GM19328 (cell line): ENCODE measurements around the gene RAB5IF.
"Not testable (repeated sequence)": the region's sequence is repeated elsewhere in the genome, so short reads cannot be mapped to it uniquely, and the experiment has no call there.

Source experiments
- ATAC-seq: cut with Tn5 transposase; IDR thresholded peaks from one replicate; pipeline ENCODE4 v1.9.1; 2021; ENCODE audit warnings: mild to moderate bottlenecking, moderate library complexity; ENCODE audit not compliant: unreplicated experiment

The RAB5IF gene

DNA sequence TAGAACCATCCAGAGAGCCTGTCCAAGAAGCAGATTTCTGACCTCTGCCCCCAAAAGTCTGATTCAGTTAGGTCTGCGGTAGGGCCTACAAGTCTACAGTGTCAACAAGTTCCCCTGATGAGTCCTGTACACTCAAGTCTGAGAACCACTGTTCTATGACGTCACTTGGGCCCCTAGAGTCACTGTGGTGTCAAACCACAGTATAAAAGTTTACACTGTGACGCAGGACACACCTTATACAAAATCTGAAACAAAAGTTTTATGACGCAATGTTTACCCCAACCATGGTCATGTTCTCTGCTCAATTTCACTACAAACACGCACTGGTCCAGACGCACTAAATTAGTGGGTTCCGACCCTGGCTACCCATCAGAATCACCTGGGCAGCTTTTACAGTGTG is 22.5 kb downstream of the RAB5IF start:
- ATAC-seq = no peak

DNA sequence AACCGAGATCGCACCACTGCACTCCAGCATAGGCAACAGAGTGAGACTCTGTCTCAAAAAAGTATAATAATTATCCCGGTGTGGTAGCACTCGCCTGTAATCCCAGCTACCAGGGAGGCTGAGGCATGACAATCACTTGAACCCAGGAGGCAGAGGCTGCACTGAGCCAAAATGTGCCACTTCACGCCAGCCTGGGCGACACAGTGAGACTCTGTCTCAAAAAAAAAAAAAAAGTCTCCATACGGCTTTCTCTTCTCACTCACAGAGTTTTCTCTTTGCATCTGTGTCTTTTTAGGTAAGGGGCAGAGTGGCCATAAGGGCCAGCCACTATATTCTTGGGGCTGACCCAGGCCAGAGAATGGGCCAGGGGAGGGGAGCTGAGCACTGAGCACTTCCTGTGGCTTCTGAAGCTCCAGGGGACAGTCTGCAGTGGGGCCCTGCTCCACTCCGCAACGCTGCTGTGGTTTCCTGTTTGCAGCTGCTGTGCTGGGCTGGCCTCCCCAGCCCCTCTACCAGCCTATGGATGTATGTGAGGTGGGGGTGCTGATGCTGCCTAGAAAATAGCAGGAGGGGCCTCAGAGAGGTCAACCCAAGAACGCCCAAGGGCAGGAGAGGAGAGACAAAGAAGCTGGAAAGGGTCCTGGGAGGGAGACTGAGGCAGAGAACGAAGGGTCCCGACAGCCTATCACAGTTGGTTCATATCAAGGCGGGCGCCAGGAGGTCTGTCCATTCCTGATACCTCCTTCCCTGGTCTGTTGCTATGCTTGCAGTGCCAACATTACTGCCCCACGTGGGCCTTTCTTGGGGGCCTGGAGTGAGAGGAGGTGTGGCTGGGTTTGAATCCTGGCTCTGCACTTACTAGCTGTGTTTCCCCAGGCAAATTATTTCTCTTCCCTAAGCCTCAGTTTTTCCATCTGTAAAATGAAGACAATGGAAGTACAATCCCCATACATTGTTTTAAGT is 24.4 kb downstream of the RAB5IF start:
- no peak for ATAC-seq

DNA sequence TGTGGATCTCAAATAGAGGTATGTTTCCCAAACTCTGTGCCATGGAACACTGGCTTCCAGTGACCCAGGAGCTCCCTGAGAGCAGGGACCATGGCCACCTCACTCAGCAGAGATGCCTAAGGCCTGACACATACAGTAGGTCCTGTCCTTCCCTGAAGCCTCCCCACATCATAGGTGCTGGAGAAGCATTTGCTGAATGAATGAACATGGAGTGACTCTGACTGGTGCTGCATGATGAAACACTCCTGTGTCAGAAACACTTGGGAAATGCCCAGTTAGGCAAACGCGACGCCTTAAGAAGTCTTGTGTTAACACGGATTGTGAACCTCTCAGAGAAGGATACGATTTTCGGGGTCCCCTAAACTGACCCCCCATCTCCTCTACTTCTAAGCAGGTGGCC is 26.1 kb downstream of the RAB5IF start:
- ATAC-seq = no peak

DNA sequence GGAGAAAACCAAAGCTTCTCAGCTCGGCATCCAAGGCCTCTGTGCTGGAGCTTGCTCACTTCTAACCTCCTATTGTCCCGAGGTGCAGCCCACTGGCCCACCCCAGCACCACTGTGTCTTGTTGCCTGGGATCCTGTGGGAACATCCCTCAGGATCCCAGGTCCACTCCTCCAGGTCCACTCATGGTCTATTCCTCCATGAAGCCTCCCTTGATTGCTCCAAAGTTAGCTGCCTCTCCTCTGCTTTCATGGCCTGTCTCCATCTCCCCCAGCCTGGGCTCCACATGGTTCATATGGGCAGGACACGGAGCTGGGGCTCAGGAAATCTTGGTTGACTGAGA is 26.5 kb downstream of the RAB5IF start:
- no peak for ATAC-seq

DNA sequence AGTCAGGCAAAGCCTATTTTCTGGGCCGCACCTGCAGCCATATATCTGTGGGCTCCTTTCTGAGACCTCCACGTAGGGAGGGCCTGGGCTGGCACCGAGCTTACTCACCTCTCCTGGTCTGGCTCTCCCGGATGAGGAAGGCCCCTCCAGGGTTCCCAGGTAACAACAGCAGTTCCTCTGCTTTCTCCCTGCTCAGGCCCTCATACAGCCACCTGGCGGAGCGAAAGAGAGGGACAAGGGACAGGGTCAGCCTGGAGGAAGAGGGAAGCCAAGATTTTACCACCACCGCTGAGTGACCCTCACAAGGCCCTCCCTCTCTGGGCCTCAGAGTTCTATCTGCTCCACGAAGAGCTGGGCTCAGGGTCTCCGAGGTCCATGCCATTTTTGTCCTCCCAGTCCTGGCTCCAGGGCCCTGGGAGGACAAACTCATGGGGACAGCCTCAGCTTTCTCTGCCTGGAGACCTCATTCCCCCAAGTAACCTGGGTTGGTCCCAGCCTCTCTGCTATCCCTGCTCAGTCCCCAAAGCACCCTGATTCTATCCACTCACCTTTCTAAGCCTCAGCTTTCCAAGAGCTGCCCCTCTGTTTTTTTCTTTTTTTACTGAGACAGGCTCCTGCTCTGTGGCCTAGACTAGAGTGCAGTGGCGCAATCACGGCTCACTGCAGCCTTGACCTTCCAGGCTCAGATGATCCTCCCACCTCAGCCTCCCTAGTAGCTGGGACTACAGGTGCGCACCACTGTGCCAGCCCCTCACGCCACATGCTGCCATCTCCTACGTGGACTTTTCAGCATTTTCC is 27.1 kb downstream of the RAB5IF start:
- ATAC-seq = no peak

DNA sequence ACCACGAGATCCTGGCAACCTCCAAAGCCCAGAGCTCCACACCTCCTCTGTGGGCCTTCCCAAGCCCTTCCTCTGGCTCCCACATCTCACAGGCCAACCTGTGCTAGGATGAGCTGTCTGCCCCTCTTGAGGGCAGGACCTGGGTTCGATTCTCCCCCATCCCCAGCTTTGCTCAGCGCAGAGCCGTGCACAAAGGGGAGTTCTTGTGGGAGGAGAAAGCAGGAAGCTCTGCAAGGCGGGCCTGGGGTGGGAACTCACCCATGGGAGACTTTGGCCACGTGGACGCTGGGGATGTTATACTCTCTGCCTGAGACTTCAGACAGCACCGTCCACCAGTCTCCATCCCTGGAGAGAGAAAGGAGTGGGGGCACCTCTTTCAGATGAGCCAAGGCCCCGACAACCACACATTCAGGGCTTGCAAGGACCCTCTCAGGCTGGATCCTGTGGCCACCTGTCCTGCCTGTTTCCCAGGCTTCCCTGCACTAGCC is 27.8 kb downstream of the RAB5IF start:
- no peak for ATAC-seq

DNA sequence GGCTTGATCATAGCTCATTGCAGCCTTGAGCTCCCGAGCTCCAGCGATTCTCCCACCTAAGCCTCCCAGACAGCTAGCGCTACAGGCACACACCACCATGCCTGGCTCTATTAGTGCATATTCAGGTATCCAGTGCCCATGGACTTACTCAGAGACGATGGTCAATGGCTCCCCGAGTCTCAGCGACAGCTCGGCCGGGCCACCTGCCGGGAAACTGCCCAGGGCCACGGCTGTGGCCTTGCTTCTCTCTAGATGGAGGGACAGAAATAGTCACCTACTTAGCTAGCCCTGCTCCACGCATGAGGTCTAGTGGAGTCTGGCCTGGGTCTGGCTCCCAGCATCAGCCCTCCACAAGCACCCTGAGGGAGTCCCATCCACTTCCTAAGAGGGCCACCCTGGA is 28.8 kb downstream of the RAB5IF start:
- ATAC-seq = no peak

DNA sequence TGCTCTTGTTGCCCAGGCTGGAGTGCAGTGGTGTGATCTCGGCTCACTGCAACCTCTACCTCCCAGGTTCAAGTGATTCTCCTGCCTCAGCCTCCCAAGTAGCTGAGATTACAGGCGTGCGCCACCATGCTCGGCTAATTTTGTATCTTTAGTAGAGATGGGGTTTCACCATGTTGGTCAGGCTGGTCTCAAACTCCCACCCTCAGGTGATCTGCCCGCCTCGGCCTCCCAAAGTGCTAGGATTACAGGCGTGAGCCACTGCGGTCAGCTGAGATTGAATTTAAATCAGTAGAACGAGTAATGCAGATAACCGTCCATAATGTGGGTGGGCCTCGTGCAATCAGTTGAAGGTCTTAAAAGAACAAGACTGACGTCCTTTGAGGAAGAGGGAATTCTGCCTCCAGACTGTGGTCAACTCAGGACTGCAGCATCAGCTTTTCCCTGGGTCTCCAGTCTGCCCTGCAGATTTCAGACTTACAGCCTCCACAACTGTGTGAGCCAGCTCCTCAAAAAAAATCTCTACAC is 33.4 kb downstream of the RAB5IF start:
- not testable (repeated sequence) for ATAC-seq

DNA sequence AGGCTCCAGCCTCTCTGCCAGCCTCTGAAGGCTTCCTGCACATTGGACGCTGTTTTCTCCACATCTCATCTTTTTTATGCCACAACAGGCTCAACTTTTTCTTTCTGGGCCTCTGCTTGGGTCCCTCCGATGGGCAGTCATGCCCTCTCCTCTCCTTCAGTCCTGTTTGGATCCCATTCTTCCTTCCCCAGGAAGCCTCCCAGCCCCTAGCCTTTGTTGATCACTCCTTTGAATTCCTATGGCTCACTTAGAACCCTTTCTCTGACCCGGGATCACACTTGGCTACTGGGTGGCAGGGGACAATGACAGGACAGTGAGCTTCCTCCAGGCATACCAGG is 35.9 kb downstream of the RAB5IF start:
- no peak for ATAC-seq

DNA sequence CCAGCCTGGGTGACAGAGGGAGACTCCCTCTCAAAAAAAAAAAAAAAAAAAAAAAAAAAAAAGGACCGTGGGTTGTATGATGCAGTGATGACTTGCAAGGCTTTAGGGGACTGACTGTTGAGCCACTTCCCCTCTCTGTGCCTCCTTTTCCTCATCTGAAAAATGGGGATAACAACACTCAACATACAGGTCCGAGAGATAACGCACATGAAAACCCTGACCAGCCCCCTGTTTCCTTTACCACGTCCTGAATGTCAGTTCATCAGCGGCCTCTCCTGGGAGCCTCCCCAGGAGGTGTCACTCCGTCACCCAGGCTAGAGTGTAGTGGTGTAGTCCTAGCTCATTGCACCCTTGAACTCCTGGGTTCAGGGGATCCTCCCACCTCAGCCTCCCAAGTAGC is 36.6 kb downstream of the RAB5IF start:
- no peak for ATAC-seq

DNA sequence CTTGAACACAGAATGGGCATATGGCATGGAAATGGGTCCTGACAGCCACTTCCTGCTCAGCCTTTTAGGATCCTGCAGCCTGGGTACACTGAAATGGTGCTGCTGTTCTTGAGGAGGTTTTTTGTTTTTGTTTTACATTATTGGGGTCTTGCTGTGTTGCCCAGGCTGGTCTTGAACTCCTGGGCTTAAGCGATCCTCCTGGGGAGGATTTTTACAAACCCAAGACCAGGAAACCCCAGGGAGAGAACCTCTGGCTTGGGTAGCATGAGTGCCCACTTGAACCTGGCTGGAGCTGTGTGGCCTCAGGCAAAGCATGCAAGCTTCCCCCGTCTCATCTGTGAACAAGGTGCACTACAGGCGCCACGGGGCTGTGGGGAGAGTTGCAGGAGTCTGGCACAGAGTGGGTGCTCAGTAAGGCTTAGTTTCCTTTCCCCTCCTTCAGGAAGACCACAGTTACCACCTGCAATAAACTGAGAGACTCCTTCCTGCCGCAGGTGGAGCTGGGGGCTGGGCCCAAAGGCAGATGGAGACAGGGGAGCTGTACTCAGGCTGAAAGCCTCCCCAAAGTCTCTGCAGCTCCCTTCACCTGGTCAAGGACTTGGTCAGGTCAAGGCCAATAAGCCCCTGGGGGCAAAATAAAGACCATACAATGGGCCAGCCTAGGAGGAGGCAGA is 38.6 kb downstream of the RAB5IF start:
- no peak for ATAC-seq

DNA sequence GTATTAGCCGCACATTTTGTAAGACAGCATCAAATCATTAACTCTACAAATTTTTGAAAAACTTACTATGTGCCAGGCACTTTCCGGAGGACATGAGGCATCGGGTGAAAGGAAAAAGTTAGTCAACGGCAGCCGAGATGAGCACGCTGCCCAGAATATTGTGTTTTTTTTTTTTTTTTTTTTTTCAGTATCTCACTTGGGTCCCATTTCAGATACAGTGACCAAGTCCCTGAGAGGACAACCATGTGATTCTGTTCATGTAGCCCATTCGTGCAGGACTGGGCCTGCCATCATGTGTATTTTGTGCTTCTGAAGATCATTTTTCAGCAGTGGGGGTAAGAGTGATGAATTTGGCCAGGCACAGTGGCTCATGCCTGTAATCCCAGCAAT is 39.1 kb downstream of the RAB5IF start:
- no peak for ATAC-seq

DNA sequence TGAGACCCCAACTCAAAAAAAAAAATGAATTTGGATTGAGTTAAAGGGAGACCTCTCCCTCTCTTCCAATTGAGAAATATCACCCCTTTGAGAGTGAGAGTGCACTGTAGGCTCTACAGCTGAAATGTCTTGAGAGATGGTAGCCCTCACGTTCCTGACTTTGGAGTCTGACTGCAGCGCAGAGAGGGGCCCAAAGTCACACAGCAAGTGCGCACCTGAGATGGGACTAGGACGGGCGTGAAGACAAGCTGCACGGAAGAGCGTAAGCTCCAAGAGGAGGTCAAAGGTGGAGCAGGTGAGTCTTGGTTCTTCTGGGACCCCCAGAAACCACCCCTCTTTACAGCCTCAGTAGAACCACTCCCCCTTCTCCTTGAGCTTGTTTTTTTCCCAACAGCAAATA is 39.8 kb downstream of the RAB5IF start:
- no peak for ATAC-seq

DNA sequence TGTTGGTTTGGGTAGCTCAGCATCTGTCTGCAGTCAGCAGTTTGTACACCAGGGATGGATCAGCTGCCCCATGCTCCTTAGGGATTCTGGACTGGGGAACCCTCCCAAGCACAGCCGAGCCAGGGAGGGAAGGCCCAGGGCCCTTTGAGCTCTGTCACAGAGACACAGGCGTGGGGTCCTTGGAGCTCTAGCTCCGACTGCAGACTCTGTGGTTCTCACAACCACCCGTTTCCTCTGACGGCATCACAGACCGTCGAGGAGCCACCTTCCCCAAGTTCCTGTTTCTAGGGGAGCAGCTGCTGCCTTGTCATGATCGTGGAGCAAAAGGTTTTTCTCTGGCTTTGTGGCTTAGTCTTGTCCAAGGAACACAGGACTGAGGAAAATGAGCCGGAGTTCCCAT is 40.4 kb downstream of the RAB5IF start, which contains the start of gene SLA2:
Gene SLA2, minus strand, starts transcription at position 199 of the 400 bp plus-strand sequence. CDS start 4,861 bp downstream, outside the sequence.
- ATAC-seq = no peak

DNA sequence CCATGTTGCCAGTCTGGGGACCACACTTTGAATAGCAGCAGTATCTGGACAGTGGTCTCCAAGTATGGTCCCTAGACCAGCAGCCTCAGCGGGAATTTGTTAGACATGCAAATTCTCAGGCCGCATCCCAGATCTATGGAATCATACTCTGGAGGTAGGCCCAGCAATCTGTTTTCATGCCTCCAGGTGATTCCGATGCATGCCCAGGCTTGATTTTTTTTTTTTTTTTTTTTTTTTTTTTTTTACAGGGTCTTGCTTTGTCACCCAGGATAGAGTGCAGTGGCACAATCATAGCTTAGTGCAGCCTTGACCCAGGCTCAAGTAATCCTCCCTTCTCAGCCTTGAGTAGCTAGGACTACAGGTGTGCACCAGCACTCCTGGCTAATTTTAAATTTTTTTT is 41.1 kb downstream of the RAB5IF start:
- no peak for ATAC-seq

DNA sequence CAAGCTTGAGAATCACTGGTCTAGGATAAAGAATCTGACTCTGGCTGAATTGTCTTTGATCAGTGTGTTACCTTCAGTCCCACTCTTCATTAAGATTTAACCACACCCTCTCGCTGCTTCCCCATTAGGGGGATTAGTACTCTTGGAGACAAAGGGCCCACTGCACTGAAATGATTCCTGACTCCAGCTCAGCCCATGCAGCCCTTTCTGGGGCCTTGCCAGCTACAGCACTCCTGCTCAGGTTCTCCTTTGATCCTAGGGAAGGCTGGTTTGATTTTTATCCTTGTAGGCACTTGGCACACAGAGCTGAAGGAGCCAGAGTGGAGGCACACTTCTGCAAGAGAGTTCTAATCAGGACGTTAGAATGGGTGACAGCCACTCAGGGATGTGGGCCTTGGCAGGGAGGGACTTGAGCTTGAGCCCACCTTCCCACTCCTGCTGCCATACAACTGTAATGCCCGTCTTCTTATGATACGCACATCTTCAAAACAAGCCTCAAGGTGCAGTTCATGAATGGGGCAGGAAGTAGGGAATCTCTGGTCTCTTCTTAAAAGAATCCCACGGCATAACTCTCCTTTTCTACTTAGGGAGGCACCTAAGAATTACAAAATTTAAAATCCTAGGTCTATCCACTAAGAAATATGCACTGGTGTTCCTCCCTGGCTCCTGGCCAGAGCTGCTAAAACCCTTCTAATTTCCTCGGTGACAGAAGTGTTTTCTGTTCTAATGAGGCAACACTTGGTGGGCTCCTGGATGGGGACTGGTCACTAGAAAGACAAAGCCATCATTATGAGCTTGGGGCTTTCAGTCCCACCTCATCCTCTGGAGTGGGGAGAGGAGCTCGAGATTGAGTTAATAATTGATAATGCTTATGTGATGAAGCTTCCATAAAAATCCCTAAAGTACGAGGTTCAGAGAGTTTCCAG is 41.9 kb downstream of the RAB5IF start:
- ATAC-seq = no peak

DNA sequence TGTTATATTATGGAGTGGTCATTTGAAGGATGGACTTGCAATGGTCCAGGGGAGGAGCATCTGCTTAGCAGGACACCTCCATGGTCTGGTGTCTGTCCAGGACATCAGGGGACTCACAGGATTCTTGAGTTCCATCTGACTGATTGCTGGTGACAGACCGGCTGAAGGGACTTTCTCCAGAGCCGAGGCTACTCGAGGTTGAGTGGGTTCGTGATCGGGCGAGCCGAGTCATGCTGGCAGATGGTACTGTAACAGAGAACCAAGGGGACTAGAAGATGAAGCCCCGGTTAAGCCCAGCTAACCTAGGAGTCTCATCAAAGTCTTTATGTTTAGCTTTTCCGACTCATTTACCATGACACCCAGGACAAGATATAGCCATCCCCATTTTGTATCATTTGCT is 47.9 kb downstream of the RAB5IF start:
- no peak for ATAC-seq

DNA sequence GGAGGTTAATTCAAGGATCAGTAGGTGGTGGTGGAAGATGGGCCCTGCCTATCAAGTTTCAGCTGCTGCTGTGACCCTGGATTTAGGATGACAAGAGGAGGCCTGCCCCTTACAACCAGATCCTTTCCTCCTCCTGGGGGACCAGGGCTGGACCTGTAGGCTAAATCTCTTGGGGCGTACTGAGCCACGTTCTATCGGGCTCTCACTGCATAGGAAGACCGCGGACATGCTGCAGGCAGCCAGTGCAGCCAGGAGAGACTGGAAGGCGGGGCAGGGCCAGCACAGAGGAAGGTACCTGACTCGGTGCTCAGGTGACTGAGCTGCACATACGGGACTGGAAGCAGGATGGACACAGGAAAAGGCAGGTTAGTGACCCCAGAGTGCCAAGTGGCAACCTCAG is 48.9 kb downstream of the RAB5IF start:
- no peak for ATAC-seq

DNA sequence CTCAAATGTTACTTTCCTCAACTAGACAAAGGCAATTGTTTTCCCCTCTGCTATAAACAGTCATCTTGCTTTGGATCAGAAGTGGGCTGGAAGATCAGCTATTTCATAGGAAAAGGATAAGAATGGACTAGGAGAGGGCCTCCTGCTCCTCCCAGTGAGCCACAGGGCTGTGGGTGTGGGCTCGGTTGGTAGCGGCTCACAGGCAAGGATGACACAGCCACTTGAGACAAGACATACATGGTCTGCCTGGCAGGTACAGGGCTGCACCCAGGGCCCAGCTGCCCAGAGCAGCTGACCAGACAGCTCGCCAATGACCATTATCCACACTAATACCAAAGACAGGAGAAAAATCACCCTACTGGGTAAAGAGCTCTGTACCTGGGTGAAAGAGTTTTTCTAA is 49.4 kb downstream of the RAB5IF start:
- no peak for ATAC-seq

DNA sequence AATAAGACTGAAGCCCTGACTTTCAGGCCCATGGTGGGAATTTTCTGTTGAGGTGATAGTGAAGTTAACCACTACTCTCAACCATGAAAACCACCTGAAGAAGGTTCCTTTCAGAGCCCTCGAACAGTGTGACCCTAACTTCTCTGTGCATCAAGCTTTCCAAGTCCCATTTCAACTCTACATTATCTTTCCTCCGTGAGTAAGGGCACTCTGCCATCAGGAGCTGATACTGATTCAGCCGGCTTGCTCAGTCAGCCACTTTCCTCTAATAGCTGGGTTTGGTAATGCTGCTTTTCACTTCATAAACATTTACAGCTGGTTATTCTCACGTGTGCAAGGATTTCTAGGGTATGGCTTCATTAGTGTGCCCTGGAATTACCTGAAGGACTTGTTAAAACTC is 51.2 kb downstream of the RAB5IF start:
- ATAC-seq = no peak
